Esophagus muscularis mucosa (tissue), 3 donors: ENCODE results near the gene PCED1B.

Experiments used
- CTCF ChIP-seq, 3 experiments: fragments of 200-600 bp in 2 of 3; fragments of 450-650 bp in 1 of 3; sonication (generic) in 2 of 3; IDR thresholded peaks; one replicate each; pipeline ENCODE4 v1.5.1; 2017 to 2019; ENCODE audit warnings: antibody characterized with exemption in 3 of 3, mild to moderate bottlenecking in 2 of 3, moderate library complexity in 1 of 3
- POLR2A ChIP-seq: fragments of 450-650 bp; IDR thresholded peaks from one replicate; pipeline ENCODE4 v1.6.1; 2017; ENCODE audit warnings: antibody characterized with exemption, moderate library complexity, mild to moderate bottlenecking, low read depth

- TF ChIP-seq CTCF (IDR thresholded peaks at IDR 0.05) (no peak), POLR2A (no peak)
Observed at GRCh38 chr12:47244835-47245234, 165.4 kb downstream of the PCED1B start.
